GM12864 (cell line): Measurements from ENCODE around the gene FLACC1.

Source experiments
- DNase-seq: peaks from one replicate; pipeline ENCODE4 v3.0.0-alpha.2; 2011; ENCODE audit warnings: low read depth
- H3K4me3 ChIP-seq: 2 replicates; pipeline ENCODE4 v1.5.1; 2011; ENCODE audit warnings: mild to moderate bottlenecking, low read depth, low read length, control low read depth
- TF ChIP-seq, protein P1 (sequence below): IDR thresholded peaks from 2 replicates; pipeline ENCODE4 v1.5.1; 2011; ENCODE audit warnings: low read depth, mild to moderate bottlenecking, moderate library complexity, low read length, control low read depth, inconsistent platforms; ENCODE audit errors: missing control alignments

FLACC1 gene

DNA sequence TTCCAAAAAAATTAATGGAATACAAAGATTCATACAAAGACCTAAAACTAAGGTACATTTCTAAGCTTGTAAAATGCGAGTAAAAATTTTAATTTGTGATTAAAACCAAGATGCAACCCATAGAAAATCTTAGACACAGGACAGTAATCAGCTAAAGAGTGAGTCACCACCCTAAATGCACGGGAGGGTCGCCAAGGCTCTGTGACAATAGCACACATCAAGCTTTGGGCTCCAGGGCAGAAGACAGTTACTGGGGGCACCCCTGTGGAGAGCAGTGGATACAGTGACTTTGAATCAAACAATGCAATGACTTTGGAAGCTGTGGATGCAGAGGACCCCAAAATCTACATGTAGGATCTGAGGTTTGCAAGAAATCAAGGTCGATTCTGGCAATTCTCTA is 7.5 kb downstream of the FLACC1 start:
- TF ChIP-seq, protein P1, sequence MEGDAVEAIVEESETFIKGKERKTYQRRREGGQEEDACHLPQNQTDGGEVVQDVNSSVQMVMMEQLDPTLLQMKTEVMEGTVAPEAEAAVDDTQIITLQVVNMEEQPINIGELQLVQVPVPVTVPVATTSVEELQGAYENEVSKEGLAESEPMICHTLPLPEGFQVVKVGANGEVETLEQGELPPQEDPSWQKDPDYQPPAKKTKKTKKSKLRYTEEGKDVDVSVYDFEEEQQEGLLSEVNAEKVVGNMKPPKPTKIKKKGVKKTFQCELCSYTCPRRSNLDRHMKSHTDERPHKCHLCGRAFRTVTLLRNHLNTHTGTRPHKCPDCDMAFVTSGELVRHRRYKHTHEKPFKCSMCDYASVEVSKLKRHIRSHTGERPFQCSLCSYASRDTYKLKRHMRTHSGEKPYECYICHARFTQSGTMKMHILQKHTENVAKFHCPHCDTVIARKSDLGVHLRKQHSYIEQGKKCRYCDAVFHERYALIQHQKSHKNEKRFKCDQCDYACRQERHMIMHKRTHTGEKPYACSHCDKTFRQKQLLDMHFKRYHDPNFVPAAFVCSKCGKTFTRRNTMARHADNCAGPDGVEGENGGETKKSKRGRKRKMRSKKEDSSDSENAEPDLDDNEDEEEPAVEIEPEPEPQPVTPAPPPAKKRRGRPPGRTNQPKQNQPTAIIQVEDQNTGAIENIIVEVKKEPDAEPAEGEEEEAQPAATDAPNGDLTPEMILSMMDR = no peak

DNA sequence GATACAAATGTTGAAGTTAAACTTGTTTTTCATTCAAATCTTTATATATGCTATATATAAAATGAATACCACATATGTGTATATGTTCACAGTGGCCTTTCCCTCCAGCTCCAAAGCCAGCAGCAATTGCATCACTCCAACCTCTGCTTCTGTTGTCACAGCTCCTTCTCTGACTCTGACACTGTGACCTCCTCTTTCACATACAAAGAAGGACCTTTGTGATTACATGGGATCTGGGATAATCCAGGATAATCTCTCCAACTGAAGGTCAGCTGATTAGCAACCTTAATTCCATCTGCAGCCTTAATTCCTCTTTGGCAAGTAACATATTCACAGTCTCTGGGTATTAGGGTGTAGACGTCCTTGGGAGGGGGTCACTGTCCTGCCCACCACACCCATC is 8.4 kb downstream of the FLACC1 start:
- DNase-seq = no peak
- no peak overlapping the region for H3K4me3 ChIP-seq
- TF ChIP-seq, protein P1 = no peak

More for the DNA sequence above, 7.5 kb downstream of the FLACC1 start:
- H3K4me3 ChIP-seq = no peak overlapping the region
- DNase-seq = no peak

DNA sequence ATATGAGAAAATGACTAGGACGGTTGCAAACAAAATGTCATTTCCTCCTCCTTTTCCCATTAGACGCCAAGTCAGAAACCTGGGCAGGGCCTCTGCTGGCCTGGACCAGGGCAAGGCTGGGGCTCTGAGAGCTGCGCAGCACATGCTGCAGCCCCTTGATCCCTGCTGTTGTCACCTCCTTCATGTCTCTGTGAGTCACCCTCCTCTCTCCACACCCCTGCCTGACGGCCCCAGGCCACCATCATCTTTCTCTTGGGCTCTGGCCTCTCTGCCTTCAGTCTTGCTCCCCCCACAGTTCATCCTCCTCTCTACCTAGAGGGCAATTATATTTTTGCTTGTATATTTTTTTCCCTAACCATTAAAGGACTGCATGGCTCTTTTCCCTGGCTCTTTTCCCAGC is 10.0 kb downstream of the FLACC1 start:
- TF ChIP-seq, protein P1 = no peak
- H3K4me3 ChIP-seq = no peak overlapping the region
- DNase-seq = no peak

DNA sequence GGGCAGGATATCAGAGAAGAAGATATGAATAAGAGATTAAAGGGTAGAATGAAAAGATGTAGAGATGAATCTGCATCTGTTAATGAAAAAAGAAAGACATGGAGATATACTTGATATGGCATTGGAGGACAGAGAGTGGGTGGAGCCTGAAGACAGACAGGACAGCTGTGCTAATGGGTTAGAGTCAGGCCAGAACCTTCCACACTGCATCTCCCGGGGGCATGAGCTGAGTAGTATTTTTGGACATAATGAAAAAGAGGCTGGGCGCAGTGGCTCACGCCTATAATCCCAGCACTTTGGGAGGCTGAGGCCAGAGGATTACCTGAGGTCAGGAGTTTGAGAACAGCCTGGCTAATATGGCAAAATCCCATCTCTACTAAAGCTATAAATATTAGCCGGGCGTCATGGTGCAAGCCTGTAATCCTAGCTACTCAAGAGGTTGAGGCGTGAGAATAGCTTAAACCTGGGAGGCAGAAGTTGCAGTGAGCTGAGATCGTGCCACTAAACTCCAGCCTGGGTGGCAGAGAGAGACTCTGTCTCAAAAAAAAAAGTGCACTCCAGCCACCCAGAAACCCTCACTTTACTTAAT is 11.4 kb downstream of the FLACC1 start:
- H3K4me3 ChIP-seq = no peak overlapping the region
- DNase-seq = no peak
- TF ChIP-seq, protein P1 = no peak

DNA sequence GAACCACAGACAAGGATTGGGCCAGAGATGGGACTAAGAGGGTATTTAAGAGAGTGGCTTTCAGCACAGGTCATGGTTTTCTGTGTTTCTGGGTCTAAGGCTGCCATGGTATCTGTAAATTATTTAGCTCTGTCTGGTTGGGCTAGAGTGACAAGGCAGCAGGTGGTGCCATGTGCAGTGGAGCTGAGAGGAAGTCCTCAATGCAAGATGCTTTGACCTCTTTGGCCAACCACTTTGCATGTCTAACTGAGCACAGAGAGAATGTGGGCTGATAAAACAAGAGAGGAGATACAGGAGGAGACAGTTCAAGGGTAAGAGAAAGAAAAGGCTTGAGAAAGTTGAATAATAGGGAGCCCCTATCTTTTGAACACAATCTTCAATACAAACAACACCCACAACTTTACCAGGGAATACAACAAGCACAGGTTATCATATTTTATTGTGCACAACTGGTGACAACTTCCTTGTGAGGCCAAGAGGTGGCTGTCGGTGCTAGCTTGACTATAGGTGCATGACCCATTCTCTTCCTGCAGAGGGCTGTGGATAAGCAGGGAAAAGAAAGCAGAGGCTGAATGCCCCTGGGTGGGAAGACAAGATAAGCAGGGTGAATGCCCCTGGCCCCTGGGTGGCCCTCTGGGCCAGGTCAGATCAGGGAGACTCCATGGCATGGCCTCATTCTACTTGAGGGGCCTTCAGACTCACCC is 12.3 kb downstream of the FLACC1 start:
- no peak overlapping the region for H3K4me3 ChIP-seq
- DNase-seq = no peak
- TF ChIP-seq, protein P1 = peak; percentile 56

DNA sequence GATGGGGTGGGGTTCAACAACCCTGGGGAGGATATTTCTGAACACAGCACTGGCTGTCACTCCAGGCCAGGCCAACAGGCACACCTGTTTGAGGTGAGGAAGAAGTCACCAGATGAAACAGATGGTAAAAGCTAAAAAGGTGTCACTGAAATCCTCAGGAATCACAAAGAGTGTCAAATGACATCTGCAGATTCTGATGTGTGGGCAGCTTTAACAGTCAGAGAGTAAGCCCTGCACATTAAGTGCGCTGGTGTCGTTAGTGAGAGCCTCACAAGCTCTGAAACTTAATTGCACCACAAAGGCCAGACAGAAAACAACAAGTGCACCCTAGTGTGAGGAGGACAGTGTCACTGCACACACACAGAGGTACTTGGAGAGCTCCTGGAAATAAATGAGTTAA is 13.6 kb downstream of the FLACC1 start:
- no peak for DNase-seq
- no peak overlapping the region for H3K4me3 ChIP-seq
- TF ChIP-seq, protein P1 = no peak

DNA sequence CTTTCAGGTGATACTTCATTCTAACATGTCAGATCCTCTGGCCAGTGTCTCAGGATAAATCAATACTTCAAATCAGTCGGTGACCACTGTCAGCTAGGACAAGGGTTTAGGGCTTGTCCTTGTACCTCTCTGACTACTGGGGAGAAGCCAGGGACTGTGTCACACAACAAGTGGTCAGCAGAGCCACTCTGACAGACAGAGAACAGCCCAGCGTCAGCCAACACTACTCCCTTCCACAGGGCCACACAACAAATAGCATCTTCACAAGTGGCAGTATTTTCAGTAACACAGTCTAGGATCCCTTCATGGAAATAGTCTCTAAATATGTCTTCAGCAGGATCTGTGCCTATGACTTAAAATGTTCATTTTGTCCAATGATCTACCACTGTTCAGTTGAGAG is 14.2 kb downstream of the FLACC1 start:
- H3K4me3 ChIP-seq = no peak overlapping the region
- no peak for DNase-seq
- TF ChIP-seq, protein P1 = no peak
